Chondrocyte (in vitro differentiated cells): ENCODE data around the gene IL3RA. TPM values are rescaled to one million over a fixed set of nuclear protein-coding genes. Genes with fewer than 3 reads are reported as not detected.
"Not testable (repeated sequence)": the region's sequence is repeated elsewhere in the genome, so short reads cannot be mapped to it uniquely, and the experiment has no call there.

Experiments
- DNase-seq: peaks from one replicate; pipeline ENCODE4 v3.0.0; 2021; ENCODE audit warnings: mixed read lengths, low spot score
- H3K27ac Mint-ChIP-seq: one replicate; pipeline ENCODE4 v1.8.0; 2021; ENCODE audit warnings: mild to moderate bottlenecking, moderate library complexity, mixed read lengths; ENCODE audit not compliant: unreplicated experiment
- H3K27me3 Mint-ChIP-seq: 2 replicates; pipeline ENCODE4 v1.8.0; 2021; ENCODE audit warnings: low read depth, mixed read lengths
- H3K36me3 Mint-ChIP-seq: 2 replicates; pipeline ENCODE4 v1.8.0; 2021; ENCODE audit warnings: low read depth, mixed read lengths
- H3K4me1 Mint-ChIP-seq: 2 replicates; pipeline ENCODE4 v1.8.0; 2021; ENCODE audit warnings: low read depth, mild to moderate bottlenecking, mixed read lengths
- H3K4me3 Mint-ChIP-seq: one replicate; pipeline ENCODE4 v1.8.0; 2021; ENCODE audit warnings: mild to moderate bottlenecking, moderate library complexity, mixed read lengths; ENCODE audit not compliant: unreplicated experiment
- H3K9me3 Mint-ChIP-seq: 2 replicates; pipeline ENCODE4 v1.8.0; 2021; ENCODE audit warnings: low read depth, mixed read lengths
- CTCF ChIP-seq: fragments of 200-600 bp; sonication (generic); IDR thresholded peaks from 2 replicates; pipeline ENCODE4 v1.5.0; 2021; ENCODE audit warnings: antibody characterized with exemption, mild to moderate bottlenecking, moderate library complexity
- total RNA-seq: library from RNA; stranded (reverse); gene quantifications from 3 replicates; pipeline ENCODE4 v1.2.1, GENCODE V29; 2021

Gene IL3RA
- total RNA-seq, 1 donor from 2014 or later: 0.47 TPM

DNA sequence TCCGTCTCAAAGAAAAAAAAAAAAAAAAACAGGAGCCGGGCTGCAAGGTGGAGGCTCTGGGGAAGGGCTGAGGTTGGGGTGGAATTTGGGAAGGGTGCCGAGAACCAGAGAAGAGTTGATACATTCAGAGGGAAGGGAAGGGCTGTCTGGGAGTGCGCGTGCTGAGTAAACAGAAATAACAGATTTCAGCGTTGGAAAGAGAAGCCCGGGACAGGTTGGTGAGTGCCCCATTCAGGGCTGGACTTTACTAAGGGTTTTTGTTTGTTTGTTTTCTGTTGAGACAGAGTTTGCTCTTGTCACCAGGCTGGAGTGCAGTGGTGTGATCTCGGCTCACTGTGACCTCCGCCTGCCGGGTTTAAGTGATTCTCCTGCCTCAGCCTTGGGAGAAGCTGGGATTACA lies 1.7 kb upstream of the IL3RA start:
- H3K27me3 Mint-ChIP-seq: peaks cover 3% of the 10 kb centered on the region
- no peaks in the 10 kb centered on the region for H3K36me3 Mint-ChIP-seq
- DNase-seq: no peak
- no peak overlapping the region for H3K4me3 Mint-ChIP-seq
- peaks cover 11% of the 10 kb centered on the region for H3K4me1 Mint-ChIP-seq
- peaks cover 4% of the 10 kb centered on the region for H3K9me3 Mint-ChIP-seq
- no peak for TF ChIP-seq CTCF
- H3K27ac Mint-ChIP-seq: no peak overlapping the region

- no peak for TF ChIP-seq CTCF
- no peak for DNase-seq
- H3K4me1 Mint-ChIP-seq: peaks cover 11% of the 10 kb centered on the region
- H3K36me3 Mint-ChIP-seq: no peaks in the 10 kb centered on the region
- peak overlapping the region; percentile 69 for H3K27ac Mint-ChIP-seq
- peak overlapping the region; percentile 68 for H3K4me3 Mint-ChIP-seq
- H3K27me3 Mint-ChIP-seq: peaks cover 3% of the 10 kb centered on the region
- H3K9me3 Mint-ChIP-seq: peaks cover 12% of the 10 kb centered on the region
Measured at GRCh38 chrX:1336948-1337779, 579 bp downstream of the IL3RA start.

- Mint-ChIP-seq H3K4me3 (no peak overlapping the region), H3K9me3 (peaks cover 12% of the 10 kb centered on the region), H3K27ac (no peak overlapping the region), H3K4me1 (peaks cover 4% of the 10 kb centered on the region), H3K27me3 (no peaks in the 10 kb centered on the region), H3K36me3 (peaks cover 1% of the 10 kb centered on the region)
- DNase-seq: no peak
- no peak for TF ChIP-seq CTCF
Measured at GRCh38 chrX:1341545-1342184, 5.1 kb downstream of the IL3RA start.

GRCh38 chrX:1349606-1350005 lies 13.0 kb downstream of the IL3RA start:
- H3K4me3 Mint-ChIP-seq, H3K4me1 Mint-ChIP-seq, H3K27ac Mint-ChIP-seq, H3K36me3 Mint-ChIP-seq, H3K9me3 Mint-ChIP-seq, H3K27me3 Mint-ChIP-seq: not testable (repeated sequence)
- peak; percentile 30 for DNase-seq

DNA sequence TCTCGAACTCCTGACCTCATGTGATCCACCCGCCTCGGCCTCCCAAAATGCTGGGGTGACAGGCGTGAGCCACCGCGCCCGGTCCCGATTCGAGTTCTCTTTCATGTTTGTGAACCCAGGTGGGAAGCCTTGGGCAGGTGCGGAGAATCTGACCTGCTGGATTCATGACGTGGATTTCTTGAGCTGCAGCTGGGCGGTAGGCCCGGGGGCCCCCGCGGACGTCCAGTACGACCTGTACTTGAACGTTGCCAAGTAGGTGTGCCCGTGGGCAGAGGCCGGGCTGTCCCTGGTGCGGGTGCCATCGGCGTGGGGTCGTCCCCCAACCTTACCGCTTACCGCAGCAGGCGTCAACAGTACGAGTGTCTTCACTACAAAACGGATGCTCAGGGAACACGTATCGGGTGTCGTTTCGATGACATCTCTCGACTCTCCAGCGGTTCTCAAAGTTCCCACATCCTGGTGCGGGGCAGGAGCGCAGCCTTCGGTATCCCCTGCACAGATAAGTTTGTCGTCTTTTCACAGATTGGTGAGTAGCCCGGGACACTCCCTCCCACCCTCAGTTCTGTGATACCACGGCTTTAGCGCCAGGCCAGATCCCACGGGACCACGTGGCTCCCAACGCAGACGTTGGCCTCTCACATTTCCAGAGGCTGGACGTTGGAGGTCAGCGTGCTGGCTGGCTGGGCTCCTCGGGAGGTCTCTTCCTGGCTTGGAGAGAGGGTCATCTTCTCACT lies 15.6 kb downstream of the IL3RA start:
- Mint-ChIP-seq H3K4me1 (no peaks in the 10 kb centered on the region), H3K4me3 (no peak overlapping the region), H3K27ac (no peak overlapping the region), H3K36me3 (no peaks in the 10 kb centered on the region), H3K27me3 (no peaks in the 10 kb centered on the region), H3K9me3 (no peaks in the 10 kb centered on the region)
- TF ChIP-seq CTCF: no peak
- DNase-seq: peak; percentile 84
